GM18867 (cell line): ENCODE data around the gene BEGAIN.

Experiments
- ATAC-seq: cut with Tn5 transposase; IDR thresholded peaks from one replicate; pipeline ENCODE4 v1.9.1; 2021; ENCODE audit warnings: mild to moderate bottlenecking, moderate library complexity; ENCODE audit not compliant: unreplicated experiment

BEGAIN gene

DNA sequence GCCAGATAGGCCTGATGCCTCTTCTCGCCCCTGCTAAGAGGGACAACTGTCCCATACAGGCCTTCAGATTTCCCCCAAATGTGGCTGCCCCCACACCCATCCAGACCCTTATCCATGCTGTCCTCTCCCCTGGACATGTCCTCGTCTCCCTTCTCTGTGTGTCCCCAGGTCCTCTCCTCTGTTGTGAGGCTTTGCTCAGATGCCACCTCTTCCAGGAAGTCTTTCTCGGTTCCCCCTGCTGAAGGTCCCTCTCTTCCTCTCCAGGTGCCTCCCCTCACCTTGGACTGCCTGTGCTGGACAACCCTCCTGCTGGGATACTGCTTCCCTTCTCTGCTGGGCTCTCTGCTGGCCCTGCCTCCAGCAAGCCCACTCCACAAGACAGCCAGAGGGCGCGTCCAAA is 33.7 kb downstream of the BEGAIN start:
- no peak for ATAC-seq

DNA sequence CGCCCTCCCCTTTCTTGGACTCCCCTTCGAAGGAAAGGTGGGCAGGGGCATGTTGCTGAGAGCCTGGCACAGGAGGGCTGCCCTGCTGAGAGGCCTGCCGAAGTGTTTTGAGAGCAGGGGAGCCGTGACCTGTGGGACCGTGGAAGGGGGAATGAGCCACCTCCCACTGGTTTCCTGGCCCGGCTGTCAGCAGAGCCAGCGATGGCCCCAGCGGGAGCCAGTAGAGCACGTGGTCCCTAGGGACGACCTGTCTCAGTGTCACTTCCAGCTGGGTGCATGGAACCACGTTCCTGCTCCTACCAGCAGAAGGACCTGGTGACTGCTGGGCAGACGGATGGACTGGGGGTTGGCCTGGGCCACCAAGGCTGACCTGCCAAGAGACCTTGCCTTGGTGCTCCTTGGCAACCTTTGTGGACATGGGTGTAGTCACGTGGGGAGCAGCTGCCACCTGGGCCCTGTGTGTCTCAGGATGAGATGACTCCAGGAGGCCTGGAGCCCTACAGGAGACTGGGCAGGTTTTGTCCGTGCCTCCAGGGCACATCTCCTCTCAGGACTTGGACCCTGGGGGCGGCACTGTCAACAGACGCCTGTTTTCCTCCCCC is 34.6 kb downstream of the BEGAIN start:
- no peak for ATAC-seq

DNA sequence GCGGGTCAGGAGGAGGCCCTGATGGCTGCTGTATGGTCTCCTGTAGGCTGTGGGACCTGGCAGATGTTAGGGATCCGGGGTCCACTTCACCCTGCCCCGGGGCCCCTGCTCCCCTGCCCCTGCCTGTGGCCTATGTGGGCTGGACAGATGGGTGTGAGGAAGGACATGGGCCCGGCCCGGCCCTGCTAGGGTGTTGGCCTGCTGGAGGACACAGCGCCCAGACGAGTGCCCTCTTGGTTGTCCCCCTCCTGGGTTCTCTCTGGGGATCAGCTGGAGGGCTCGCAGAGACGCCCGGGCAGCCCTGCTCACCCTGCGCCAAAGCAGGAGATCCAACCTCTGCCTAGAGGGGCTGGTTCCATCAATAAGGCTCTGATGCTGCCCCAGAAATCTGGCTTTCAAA is 36.2 kb downstream of the BEGAIN start:
- ATAC-seq: no peak

DNA sequence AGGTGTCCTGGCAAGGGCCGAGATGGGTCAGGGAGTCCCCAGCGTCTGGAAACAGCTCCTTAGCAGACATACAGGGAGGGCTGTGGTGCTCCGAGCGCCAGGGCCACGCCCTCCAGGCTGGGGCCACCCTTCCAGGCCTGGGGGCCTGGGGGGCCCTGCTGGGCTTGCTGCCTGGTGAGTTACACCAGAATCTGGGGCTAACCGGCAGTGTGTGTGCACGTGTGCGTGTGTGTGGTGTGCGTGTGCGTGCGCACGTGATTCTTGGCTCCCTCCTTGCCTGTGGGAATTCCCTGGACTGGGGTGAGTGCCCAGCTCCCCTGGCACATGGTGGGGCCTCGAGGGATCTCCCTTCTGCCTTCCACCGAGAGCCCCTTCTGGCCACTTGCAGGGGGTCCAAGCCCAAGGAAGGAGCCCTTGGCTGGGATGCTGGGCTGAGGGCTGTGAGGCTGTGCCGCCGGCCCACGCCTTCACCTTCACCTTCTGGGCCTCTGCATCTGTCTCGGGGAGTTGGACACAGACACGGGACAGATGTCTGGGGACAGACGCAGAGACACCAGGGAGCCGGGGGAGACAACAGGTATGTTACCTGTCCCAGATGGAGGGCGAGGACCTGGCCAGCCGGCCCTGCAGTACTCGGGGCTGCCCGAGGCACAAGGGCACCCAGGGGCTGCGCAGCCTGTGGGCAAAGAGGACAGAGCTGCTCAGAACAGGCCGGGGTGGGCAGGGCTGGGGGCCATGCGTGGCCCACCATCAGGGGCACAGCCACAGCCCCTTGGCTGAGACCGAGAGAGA is 37.2 kb downstream of the BEGAIN start:
- ATAC-seq: no peak

DNA sequence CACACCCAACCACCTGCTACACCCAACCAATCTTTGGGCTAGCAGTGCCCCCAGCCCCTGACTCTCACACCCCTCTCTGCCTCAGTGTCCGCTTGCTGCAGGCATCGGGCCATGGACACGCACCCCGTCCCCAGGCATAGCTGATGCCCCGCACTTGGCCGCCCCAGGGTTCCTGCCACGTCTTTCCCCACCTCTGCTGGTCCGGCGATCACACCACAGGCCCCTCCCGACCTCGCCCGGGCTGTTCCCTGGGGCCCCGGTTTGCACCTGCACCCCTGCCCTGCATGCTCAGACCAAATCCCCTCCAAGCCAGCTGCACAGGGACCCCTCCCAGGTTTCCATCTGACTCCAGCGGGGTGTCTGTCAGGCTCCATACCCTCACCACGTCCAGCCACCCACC is 38.3 kb downstream of the BEGAIN start:
- ATAC-seq: no peak

DNA sequence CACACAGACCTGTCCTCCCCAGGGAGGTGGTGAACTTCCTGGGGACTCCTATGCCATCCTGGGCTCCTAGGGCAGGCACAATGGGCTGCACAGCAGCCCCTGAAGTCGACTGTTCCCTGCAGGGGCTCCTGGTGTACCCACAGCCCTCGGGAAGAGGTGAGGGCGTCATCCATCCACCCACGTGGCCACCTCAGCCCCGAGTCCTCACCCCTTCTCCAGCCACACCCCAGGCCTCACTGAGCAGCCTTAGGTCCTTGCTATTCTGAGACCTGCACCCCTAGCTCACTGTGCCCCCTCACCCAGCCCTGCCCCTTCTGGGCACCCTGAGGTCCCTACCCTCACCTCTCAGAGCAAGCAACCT is 38.9 kb downstream of the BEGAIN start:
- no peak for ATAC-seq

DNA sequence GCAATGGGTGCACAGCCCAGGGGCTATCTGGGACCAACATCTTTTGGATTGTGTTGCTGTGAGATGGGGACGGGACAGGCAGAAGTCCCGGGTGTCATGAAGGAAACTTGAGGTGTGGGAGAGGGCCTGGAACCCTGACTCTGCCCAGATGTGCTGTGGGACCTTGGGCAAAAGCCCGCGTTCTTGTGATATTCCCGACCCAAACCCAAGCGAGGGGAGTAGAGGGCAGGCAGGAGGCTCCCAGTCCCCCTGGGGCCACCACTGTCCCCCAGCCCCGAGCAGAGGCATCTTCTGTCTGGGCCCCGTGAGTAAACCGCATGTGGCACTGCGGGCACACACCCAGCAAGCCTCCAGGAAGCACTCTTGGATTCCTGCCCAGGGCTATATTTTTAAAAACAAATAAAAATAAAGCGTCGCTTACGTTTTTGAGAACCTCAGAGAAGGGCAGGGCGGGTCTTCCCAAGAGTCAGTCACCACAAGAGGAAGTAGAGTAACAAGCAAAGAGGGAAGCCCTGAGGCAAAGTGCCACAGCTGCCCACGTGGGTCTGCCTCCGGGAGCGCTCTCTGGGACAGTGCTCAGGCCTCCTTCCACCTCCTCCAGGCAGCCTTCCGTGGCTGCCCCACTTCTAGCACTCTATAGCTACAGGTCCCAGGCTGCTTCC is 39.5 kb downstream of the BEGAIN start:
- no peak for ATAC-seq

DNA sequence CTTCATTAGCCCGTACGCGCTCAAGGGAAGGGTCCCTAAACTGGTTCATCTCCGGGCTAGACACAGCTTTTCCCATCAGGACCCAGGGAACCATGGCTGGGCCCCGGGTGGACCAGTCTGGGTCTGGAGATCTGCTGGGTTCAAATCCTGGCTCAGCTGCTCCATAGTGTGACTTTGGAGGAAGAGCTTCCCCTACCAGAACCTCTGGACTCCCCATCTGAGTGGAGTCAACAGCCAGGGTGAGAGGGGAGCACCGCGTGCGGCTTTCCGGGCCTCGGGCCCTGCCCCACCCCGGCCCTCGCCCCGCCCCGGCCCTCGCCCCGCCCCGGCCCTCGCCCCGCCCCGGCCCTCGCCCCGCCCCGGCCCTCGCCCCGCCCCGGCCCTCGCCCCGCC is 41.2 kb downstream of the BEGAIN start:
- ATAC-seq: no peak

DNA sequence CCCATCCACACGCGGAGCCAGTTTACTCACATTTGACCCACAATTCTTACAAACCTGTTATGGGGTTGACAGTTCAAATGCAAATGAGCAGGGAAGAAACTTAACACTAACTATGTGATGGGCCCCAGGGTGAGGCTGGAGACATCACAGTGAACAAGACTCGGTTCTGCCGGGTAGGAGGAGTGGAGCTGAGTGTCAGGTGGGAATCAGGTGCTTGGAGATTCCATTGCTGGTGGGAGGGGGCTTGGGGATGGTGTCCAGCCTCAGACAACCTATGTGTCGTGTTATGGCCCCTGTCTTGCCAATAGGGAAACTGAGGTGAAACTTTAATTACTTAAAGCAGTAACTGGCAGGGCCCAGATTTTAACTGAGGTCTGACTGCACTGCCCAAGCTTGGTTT is 41.9 kb downstream of the BEGAIN start:
- ATAC-seq: no peak

DNA sequence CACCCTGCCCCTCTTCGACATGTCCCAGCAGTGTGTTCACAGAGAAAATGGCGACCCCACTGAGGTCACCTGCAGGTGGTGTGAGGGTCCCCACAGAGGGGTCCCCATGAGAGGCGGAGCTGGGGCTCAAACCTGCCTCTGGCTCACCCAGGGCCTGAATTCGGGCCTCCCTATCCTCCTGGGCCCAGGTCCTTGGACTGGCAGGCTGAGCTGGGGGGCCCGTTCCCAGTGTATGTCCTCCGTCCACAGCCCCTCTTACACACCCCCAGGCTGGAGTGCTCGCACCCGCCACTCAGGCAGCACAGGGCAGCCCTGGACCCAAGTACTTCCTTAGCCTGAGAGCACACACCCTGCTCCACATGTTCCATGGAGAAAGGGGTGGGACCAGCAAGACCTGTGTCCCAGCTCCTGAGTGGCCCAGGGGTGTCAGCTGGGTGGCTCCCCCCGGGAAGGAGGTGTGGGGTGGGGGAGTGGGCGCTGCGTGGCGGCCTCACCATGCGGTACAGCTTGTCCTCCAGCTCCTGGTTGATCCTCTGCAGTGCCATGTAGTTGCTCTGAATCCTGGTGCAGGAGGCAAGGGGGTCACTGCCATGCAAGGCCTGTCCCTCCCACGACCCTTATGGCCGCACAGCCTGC is 42.6 kb downstream of the BEGAIN start:
- no peak for ATAC-seq

DNA sequence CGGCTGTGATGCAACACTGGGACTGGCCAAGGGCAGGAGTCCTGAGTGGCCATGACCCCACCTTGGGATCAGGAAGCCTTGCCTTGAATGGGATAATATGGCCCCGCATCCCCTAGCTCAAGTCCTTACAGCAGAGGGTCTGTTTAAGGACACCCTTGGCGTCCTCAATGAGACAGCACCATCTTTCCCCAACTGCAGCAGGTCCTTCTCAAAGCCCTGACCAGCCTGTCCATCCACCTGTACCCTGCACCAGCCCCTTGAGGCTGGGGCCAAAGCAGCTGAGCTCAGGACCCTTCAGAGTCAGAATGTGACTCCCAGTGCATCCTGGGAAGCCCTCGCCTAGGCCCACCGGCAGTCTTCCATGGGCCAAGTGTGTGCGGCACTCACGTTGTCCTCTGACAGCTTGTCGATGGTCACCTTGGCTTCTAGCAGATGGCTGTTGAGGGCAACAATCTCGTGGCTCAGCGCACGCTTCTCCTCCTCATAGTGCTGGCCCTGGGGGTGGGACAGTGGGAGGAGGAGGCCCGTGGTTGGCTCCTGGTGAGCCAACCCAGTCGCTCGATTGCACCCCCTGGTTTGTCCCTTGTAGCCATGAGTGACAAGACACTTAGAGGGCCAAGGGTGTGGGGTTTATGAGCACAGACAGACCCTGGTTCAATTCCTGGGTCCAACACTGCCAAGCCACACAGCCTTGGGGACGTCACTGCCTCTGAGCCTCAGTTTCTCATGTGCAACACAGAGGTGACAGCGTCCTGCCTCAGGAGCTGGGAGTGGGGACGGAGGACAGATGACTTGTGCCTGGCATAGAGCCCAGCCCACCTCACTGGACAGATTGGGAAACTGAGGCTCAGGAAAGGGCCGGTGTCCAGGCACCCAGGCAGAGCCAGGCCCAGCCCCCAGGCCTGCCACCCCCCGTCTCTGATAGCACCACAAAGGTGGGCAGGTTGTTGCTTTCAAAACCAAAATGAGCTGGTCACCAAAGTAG is 43.5 kb downstream of the BEGAIN start:
- ATAC-seq: no peak

DNA sequence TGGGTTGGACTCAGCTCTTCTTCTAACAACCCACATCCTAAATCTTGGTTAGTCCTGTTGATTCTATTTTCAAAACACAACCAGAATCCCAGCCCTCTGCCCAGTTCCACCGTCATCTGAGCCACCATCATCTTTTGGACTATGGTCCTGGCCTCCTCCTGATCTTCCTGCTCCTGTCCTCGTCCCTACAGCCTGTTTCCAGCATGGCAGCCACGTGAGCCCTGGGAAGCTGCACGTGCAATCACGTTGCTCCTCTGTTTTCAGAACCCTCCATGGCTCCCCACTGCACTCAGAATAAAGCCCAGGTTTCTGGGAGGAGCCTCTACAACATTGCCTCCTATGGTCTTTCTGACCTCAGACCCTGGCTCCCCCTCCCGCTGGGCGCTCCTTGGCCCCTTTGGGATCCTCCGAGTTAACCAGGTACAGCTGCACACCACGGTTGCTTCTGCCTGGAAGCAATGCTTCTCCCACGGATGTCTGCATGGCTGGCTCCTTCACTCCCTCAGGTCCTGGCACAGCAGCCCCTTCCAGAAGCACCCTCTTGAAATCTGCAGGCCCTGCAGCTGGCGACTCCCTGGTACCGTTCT is 44.5 kb downstream of the BEGAIN start:
- ATAC-seq: no peak

DNA sequence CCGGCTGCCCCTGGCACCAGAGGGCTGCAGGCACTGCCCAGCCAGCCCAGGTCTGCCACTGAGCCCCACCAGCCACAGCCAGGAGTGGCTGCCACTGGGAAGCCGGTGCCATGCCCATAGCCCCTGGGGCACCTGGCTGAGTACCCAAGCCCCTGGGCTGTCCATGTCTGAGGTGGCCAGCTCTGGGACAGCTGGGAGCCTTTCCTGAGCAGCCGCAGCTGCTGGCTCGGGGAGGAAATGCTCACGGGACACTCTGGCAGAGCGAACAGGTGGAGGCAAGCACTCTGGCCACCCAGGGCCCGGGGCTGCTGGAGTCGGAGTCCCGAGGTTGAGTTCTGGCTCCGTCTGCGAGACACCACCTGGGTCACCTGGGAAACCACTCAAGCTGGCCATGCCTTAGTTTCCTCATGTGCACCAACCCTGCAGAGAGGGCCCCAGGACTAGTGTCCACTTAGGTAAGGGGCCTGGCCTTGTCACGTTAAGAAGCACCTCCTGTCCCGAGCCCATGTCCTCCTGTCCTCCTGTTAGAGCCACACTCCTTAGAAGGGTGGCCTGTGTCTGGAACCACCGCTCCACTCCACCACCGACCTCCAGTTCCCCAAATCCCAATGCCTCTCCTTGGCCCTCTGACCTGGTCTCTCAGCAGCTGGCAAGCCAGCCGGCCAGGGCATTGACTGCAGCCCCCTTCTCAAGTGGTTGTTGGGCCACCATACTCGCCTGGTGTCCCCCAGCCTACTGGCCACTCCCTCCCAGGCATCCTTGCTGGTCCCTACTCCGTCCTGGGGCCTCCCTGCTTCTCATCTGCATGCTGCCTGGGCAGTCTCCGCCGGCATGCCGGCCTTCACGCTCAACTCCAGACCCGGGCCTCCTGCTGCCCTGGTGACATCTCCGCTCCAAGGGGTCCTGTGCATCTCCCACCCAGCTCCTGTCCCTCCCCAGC is 45.3 kb downstream of the BEGAIN start:
- no peak for ATAC-seq

DNA sequence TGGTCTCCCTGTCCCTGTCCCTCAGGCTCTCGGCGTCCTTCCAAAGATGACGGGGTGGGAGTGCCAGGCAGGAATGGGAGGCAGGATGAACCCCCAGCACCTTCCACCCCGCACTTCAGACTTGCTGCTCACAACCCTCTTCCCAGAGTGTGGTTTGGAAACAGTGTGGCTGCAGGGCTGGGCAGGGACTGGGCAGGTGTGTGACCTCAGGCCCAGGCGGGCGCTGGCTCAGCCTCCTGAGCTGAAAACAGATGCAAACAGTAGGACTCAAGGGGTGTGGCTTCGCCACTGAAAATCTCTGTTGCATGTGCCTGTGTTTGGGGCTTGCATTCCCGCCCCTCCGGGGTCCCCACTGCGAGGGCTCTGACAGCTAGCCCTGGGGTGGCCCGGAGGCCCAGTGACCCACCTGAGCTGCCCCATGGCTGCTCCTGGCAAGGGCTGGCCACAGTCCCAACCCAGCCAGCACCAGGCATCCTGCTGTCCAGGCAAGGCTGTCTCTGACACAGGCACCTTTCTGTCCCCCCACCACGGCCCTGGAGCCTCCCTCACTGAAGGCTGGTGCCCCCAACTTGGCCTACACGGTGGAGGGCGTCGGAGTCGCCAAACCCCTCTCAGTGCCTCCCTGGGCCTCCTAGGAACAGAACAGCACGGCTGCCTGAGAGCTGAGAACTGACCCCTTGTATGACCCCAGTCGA is 46.1 kb downstream of the BEGAIN start:
- ATAC-seq: no peak

DNA sequence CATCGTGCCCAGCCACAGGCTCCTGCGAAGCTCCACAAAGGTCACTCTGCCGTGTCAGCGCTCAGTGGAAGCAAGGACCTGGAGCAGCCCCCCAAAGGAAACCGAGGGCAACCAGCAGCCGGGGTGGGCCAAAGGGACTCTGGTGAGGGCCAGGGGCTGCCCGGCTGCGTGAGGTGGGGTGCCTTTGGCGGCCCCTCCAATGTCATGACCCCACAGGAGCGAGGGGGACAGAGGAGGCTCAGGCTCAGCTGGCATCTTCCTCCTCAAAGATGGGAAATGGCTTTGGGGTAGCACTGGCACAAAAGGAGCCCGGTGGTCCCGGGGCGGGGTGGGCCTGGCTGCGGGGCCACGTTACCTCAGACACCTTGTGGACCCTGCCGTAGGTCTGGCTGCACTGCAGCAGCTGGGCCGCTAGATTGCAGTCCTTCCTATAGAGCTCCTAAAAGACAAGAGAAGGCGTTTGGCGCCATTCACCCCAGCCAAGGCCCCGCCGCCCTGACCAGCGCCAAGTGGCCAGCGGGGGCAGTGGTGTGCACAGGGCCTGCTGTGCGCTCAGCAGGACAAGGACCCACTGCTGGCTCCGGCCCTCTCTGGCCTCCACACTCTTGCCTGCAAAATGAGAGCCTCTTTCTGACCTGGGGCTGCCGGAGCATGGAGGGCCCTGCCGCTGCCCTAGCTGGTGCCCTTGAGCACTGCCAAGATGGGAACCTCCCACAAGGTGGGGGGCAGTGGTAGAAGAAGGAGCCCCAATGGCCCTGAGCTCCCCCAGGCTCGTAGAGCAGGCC is 46.9 kb downstream of the BEGAIN start:
- ATAC-seq: no peak

DNA sequence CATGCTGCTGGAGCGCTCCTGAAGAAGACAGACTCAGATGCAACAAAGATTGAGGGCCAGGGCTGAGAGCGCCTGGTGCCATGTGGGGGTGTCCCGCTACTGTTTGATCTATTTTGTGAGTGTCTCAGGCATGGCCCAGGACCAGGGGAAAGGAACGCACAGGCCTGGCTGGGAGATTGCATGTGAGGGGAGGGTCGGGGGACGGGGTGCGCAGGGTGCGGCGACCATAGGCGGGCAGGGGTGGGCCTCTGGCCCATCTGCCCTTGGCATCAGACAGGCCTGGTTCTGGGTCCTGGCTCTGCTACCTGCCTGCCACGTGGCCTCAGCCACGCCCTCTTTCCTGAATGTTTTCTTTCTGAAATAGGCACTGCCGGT is 47.5 kb downstream of the BEGAIN start:
- ATAC-seq: no peak

DNA sequence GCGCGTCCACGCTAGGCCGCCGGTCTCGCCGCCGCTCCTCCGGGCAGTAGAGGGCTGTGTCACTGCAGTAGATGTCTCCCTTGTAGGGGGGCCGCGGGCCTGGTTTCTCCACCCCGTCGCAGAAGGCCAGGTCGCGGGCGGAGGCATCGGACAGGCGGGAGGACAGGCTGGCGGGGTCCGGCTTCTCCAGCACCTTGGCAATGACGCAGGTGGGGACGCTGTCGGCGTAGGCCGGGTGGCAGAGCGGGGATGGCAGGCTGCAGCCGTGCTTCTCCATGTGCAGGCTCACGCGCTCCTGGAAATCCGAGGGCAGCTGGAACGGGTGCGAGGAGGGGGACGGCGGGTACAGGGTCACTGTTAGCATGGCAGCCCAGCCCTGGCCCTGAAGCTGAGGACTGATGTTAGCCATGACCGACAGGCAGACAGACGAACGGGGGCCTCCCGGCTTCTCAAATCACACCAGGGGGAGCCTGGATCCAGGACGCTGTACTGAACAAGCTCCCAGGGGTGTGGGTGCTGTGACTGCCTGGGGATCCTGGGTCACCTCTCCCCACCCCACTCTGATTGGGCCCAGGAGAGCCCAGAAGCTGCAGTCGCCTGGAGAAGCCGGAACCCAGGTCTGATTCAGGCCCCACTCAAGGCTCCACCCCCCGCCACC is 48.1 kb downstream of the BEGAIN start:
- ATAC-seq: no peak
